ENCODE results near the gene TIMP1. TPM values are rescaled to one million over a fixed set of nuclear protein-coding genes. Genes with fewer than 3 reads are reported as not detected.

The TIMP1 gene
- total and polyA plus RNA-seq, 2 experiments from 2014 or later, result 54.4 to 247 TPM

- no peak for TF ChIP-seq CTCF (IDR thresholded peaks at IDR 0.05; ENCODE audit: low read depth, low read length)
Observed at GRCh38 chrX:47587091-47587891, 5.1 kb downstream of the TIMP1 start.

GRCh38 chrX:47587906-47588735 is 5.9 kb downstream of the TIMP1 start:
- Histone ChIP-seq H3K27ac (no peak overlapping the region), H3K36me3 (no peaks in the 10 kb centered on the region), H3K27me3 (no peaks in the 10 kb centered on the region), H3K9me3 (ENCODE audit: low read depth) (no peaks in the 10 kb centered on the region), H3K4me3 (no peak overlapping the region), H3K4me1 (ENCODE audit: low read depth) (no peaks in the 10 kb centered on the region)
- no peak for DNase-seq (ENCODE audit: low read depth in 1 of 2, low spot score in 1 of 2)
- TF ChIP-seq CTCF (IDR thresholded peaks at IDR 0.05; ENCODE audit: low read depth, low read length), result no peak

More at GRCh38 chrX:47587091-47587891, 5.1 kb downstream of the TIMP1 start:
- no peak for DNase-seq (ENCODE audit: low read depth in 1 of 2, low spot score in 1 of 2)
- Histone ChIP-seq H3K9me3 (ENCODE audit: low read depth) (no peaks in the 10 kb centered on the region), H3K4me3 (no peak overlapping the region), H3K27ac (no peak overlapping the region), H3K36me3 (no peaks in the 10 kb centered on the region), H3K4me1 (ENCODE audit: low read depth) (no peaks in the 10 kb centered on the region), H3K27me3 (no peaks in the 10 kb centered on the region)

- no peak overlapping the region for H3K27ac ChIP-seq
- no peak overlapping the region for H3K4me3 ChIP-seq
- H3K9me3 ChIP-seq (ENCODE audit: low read depth), result no peaks in the 10 kb centered on the region
- TF ChIP-seq CTCF (IDR thresholded peaks at IDR 0.05; ENCODE audit: low read depth, low read length), result no peak
- H3K4me1 ChIP-seq (ENCODE audit: low read depth), result no peaks in the 10 kb centered on the region
- no peaks in the 10 kb centered on the region for H3K36me3 ChIP-seq
- no peaks in the 10 kb centered on the region for H3K27me3 ChIP-seq
- DNase-seq (ENCODE audit: low read depth in 1 of 2, low spot score in 1 of 2), result no peak
Observed at GRCh38 chrX:47590984-47591383, 8.7 kb downstream of the TIMP1 start.

GRCh38 chrX:47593522-47593921 is 11.3 kb downstream of the TIMP1 start:
- DNase-seq (ENCODE audit: low read depth in 1 of 2, low spot score in 1 of 2), result no peak
- H3K4me1 ChIP-seq (ENCODE audit: low read depth), result no peaks in the 10 kb centered on the region
- H3K27ac ChIP-seq, result no peak overlapping the region
- H3K4me3 ChIP-seq, result no peak overlapping the region
- H3K9me3 ChIP-seq (ENCODE audit: low read depth), result no peaks in the 10 kb centered on the region
- no peak for TF ChIP-seq CTCF (IDR thresholded peaks at IDR 0.05; ENCODE audit: low read depth, low read length)
- no peaks in the 10 kb centered on the region for H3K36me3 ChIP-seq
- H3K27me3 ChIP-seq, result no peaks in the 10 kb centered on the region

- peak in 1 of 2 donors; percentile 93 for DNase-seq (ENCODE audit: low read depth in 1 of 2, low spot score in 1 of 2)
- Histone ChIP-seq H3K27ac (no peak overlapping the region), H3K36me3 (no peaks in the 10 kb centered on the region), H3K4me1 (ENCODE audit: low read depth) (no peaks in the 10 kb centered on the region), H3K9me3 (ENCODE audit: low read depth) (no peaks in the 10 kb centered on the region), H3K4me3 (no peak overlapping the region), H3K27me3 (no peaks in the 10 kb centered on the region)
- peak; percentile 6 for TF ChIP-seq CTCF (IDR thresholded peaks at IDR 0.05; ENCODE audit: low read depth, low read length)
Observed at GRCh38 chrX:47595716-47596251, 13.5 kb downstream of the TIMP1 start.
